HG02870 (cell line): ENCODE data around the gene PLA2G2F.
"Not testable (repeated sequence)": the region's sequence is repeated elsewhere in the genome, so short reads cannot be mapped to it uniquely, and the experiment has no call there.

ENCODE experiments used
- ATAC-seq: cut with Tn5 transposase; IDR thresholded peaks from one replicate; pipeline ENCODE4 v1.9.1; 2021; ENCODE audit warnings: mild to moderate bottlenecking, moderate library complexity; ENCODE audit not compliant: unreplicated experiment

Gene PLA2G2F

DNA sequence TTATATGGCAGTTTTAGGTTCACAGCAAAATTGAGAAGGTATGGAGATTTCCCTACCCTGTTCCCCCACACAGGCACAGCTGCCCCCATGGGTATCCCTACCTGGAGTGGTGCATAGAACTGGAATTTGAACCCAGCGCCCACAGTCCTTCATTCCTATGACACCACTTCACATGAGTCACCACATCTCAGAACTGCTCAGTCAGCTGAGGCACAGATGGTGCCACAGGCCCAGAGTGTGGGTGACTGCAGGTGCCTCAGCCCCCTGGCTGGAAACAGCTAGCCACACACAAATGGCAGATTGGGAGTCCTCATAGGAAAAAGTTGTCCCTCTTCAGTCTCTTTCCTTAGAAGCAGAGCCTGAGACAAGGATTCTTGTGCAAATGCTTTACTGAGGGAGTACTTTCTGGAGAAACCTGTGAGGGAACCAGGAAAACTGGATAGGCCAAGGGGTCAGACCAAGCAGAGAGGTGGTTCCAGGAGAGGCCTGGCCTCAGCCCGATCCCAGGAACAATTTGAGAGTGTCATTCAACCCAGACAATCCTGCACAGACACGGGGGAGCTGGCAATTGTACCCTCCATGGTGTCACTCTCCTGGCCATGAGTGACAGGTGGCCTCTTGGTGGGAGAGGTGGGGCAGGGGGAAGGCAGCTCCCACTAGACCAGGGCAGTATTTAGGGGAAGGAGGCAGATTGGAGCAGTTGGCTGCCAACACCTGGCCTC is 26.7 kb upstream of the PLA2G2F start:
- ATAC-seq = no peak

DNA sequence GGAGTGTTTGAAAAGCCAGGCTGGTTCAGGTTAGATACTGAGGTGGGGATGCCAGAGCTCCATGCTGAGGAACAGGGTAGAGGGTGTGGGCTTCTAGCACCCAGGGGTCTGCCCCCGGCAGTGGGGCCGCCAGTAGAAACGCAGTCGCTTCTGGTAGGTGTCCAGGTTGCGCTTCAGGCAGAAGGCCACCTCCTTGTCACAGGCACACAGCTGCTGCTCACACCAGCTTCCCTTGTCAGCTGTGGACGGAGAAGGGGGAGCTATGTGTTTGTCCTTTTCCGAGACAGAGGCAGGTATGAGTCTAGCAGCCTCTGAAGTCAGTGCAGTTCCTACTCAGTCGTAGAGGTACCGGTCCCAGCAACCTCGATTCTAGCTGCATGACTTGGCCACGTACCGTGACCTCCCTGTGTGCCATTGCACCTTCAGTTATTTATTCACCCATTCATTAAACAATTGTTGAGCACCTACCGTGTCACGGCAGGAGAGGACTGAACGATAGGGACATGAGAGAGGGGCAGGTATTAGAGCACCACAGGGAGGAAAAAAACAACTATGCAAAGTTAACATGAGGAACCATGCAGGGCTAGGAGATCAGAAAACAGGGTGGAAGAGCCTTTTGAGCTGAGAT is 25.0 kb upstream of the PLA2G2F start:
- ATAC-seq = no peak

DNA sequence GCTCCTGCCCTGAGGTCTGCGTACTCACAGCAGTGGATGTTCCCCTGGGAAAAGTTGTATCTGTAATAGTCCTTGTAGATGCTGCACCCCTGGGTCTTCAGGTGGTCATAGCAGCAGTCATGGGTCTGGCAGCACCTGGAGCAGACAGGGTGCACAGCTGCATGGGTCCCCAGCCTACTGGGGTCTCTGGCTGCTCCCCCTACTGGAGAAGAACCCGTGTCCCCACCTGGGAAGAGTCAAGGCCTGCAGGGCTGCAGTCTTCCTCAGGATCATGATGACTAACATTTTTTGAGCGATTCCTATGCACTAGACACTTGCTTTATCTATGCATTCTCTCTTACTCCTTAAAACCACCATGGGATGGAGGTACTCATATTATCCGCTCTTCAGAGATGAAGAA is 23.6 kb upstream of the PLA2G2F start:
- ATAC-seq = no peak

DNA sequence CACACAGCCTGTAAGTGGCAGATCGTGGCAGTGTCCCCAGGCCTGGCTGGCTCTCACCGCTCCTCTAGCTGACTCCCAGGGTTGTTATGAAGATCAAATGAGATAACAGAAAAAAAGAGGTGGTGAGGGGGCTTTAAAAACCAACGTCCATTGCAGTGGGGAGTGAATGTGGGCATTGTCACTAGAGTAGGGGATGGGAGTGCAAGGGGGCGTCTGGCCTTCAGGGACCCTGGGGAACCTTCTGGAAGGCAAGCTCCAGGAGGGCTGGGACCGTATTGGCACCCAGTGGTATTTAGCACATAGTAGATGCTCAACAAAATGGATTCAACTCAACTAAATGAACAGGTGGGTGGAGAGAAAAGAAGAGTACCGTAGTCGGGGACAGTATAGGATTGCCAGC is 23.2 kb upstream of the PLA2G2F start:
- ATAC-seq = no peak

DNA sequence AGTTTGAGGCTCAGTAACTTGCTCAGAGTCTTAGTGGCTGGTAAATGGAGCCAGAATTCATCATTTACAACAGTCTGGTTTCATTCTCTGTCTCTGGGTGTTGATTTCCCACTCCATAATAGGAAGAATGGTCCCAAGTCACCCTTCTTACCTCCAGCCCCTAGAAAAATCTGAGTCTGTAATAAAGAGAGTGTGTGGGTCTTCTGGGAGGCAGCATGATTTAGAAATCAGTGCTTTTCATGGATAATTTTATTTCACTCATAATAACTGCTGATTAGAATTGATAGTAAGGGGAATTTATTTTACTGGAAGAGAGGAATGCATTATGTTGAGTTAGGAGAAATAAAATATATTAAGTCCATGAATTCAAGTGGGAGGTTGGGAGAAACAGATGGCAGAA is 21.9 kb upstream of the PLA2G2F start:
- ATAC-seq = no peak

DNA sequence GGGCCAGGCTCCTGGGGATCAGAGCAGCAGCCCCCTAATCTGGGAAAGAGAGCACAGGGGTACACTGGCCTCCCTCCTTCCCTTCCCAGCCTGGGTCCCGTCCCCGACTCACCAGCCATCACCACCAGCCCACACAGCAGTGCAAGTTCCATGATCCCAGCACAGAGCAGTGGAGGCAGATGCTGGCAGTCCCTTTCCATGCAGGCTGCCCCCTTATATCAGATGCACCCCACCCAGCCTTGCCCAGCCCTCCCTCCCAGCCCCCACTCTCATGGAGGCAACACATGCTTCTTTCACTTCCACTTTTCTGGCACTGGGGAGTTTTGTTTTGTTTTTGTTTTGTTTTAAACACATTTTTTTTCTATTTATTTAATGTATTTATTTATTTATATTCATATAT is 19.8 kb upstream of the PLA2G2F start, which contains the start of gene PLA2G2D:
Gene PLA2G2D (minus strand): TSS at position 190 of the 400 bp plus-strand sequence. CDS start 38 bp downstream, at position 152.
- no peak for ATAC-seq

DNA sequence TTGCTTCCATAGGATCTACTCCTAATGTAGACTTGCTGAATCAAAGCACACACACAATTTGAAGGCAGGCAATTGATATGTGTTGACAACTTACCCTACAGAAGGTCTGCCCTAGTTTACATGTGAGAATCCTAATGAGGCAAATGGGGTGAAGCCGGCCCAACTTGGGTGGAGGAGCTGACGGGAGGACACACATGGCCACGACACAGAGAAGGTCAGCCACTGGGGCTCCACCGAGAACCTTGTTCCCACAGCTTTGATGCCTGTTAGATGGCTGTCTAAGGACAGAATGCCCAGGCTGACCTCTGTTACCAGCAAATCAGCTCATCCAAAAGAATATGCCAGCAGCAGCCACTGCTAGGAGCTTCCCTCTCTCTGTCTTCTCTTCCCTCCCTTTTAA is 18.3 kb upstream of the PLA2G2F start:
- no peak for ATAC-seq

DNA sequence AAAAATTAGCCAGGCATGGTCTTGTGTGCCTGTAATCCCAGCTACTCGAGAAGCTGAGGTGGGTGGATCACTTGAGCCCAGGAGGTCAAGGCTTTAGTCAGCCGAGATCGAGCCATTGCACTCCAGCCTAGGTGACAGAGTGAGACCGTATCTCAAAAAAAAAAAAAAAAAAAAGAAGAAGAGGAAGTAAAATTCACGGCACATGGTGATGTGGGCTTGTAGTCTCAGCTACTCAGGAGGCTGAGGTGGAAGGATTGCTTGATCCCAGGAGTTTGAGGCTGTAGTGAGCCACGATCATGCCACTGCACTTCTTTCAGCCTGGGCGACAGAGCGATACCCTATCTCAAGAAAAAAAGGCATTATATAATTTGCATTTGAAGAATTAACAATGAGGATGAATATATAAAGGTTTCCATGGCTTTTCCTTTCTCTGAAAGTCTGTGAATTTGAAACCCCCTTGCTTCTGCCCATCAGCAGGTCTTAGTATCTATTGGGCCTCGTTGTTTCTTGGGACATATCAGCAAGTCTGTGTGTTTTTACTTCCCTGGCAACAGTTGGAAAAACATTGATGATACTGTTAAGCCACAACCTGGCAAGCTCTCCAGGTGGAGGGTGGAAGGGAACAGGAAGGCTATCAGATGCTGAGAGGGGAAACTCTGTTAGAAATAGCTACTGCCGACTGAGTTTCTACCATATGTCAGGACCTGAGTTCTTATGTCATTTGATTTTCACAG is 15.2 kb upstream of the PLA2G2F start:
- ATAC-seq = no peak

DNA sequence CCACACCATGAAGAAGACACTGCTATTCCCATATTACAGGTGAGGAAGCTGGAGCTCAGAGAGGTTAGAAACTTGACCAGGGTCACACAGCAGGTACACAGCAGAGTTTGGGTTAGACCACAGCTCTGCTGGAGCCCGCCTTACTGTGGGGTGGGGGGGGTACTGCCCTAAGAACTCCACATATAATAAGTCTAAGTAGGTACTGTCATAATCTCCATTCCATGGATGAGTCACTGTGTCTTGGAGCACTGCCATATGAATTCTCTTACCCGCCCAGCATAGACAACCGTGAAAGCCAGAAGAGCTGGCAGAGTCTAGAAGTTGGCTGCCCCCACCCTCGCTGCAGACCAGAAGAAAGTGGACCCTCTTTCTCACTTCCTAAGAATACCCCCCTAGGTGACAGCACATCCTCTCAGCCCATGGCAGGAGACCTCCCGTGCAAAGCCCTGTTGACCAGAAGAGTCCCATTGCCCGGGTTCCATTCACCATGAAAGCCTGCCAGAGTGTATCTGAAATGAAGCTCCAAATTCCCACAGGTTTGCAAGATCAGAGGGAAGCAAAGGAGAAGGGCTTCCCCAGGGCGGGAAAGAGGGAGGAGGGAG is 14.6 kb upstream of the PLA2G2F start:
- ATAC-seq = no peak

DNA sequence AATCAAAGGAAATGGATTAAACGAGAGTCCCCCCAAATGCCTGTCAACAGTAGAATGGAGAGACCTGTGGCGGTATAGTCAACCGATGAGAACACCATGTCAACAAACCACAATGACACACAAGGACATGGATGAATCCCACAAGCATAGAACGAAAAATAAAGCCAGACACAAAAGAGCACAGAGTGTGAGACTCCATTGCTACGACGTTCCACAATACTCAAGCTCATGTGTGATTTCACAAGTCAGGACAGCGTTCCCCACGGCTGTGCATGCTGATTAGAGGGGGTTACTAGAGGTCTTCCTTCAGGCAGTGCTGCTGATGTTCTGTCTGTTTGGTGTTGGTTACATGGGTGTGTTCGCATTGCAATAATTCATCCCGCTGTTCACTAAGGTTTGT is 14.0 kb upstream of the PLA2G2F start:
- no peak for ATAC-seq

DNA sequence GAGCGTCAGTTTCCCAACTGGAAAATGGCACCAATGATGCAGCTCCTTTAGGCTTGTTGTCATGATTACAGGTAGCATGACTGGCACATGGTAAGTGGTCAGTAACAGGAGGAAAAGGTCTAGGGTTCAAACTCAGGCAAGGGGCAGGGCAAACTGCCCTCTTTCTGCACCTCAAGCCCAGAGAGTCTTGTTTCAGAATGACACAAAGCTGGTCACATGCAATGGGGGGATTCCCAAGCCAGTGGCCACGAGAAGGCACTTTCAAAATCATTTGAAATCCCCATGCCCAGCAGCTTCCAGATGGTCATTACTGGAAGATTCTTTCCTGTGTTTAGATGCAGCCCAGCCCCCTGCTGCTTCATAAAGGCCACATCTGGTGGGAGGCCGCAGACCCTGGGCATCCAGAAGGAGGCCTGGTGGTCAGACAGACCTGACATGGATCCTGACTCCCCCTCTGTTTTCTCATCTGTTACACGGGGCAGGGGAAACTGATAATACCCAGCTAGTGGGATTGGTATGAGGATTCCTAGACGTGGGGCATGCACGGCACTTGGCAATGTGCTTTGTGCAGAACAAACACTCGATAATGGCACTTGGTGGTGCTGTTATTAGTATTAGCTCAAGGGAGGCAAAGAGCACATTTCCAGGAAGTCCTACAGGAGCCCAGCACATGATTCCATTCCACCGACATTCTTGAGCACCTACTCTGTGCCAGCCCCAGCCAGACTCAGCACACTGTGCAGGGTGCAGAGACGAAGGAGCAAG is 12.9 kb upstream of the PLA2G2F start:
- peak; percentile 45 for ATAC-seq

DNA sequence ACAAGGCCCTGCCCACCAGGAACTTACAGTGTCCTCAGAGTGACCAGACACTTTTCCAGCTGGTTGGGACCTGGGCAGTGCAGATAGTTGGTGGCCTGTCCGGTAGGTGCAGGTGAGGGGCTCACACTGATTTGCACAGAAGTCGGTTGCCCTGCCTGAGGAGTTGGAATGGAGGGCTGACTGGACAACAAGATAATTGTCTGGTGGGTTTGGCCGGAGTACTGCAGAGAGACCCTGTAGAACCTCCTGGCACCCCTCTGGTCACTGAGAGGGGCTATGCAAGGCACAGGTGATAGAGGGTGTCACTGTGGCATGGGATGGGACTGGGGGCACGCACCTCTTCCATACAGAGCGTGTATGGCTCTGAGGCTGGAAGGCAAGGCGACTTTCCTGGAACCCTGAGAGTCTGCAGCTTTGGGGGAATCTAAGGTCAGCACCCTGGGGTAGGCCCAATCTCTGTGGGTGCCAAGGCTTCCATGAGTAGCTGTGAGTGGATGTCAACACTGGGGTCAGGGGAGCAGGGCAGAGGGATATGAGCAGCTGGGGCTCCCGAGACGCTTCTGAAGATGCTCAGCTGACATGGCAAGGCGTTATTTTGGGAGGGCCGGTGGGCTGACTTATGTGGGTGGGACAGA is 12.2 kb upstream of the PLA2G2F start:
- ATAC-seq = no peak

DNA sequence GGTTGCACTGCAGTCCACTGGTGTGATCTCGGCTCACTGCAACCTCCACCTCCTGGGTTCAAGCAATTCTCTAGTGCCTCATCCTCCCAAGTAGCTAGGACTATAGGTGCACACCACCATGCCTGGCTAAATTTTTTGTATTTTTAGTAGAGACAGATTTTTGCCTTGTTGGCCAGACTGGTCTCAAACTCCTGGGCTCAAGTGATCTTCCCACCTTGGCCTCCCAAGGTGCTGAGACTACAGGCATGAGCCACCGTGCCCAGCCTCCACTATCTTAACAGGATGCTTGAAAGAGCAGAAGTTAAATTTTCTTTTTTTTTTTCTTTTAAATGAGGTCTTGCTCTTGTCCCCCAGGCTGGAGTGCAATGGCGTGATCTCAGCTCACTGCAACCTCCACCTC is 8.6 kb upstream of the PLA2G2F start:
- ATAC-seq = not testable (repeated sequence)

DNA sequence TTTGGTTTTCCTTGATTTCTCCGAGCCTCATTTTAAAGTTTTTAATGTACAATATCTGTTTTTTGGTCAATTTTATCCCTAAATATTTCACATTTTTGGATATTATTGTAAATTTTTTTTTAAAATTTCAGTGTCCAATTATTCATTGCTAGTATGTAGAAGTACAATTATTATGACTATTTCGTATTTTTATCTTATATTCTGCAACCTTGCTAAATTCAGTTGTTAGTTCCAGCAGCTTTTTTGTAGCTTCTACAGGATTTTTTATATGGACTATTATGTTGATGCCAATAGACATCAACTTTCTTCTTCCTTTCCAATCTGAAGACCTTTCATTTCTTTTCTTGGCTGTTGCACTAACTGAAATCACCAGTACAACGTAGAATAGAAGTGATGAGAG is 4.1 kb upstream of the PLA2G2F start:
- ATAC-seq = no peak

DNA sequence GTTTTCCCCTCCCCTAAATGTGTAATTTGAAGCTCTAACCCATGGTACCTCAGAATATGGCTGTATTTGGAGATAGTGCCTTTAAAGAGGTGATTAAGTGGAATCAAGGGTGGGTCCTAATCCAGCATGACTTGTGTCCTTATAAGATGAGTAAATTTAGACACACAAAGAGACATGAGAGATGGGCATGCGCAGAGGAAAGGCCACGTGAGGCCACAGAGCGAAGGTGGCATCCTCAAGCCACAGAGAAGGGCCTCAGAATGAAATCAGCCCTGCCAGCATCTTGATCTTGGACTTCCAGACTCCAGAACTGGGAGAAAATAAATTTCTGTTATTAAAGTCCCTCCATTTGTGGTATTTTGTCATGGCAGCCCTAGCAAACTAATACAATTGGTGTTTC is 2.9 kb upstream of the PLA2G2F start:
- ATAC-seq = no peak

DNA sequence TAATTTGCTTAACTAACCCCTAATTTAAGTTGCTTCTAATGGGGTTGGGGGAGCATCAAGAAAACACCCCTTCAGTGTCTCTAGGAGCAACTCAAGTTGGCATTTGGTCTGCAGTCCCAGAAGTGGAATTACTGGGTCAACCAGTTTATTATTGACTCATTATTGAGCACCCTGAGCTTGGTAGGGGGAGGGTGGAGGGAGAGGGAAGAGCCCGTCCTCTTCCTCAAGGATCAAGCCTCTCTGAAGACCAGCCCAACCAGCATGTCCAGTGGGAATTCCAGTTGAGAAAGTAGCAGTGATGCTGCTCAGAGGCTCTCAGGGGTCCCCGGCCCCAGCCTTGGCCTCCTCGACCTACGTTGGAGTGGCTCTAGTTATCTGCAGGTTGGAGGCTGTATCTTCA is 2.1 kb upstream of the PLA2G2F start:
- ATAC-seq = no peak

DNA sequence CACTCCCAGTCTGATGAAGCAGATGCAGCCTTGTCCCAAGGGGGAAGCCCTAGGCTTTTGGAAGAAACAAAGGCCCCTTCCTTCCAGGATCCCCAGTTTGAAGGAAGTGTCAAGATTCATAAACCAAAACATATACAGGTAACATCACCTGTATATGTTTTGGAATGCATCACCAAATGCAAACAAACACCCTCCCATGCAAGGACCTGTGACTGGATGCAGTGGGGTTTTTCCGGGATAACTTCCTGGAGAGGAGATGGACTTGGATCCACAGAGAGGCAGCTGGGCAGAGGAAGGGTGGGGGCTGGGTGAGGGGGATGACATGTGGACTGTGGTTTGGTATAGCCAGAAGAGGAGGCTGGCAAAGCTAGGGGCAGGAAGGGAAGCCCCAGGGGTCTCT is 1.5 kb upstream of the PLA2G2F start:
- ATAC-seq = no peak

DNA sequence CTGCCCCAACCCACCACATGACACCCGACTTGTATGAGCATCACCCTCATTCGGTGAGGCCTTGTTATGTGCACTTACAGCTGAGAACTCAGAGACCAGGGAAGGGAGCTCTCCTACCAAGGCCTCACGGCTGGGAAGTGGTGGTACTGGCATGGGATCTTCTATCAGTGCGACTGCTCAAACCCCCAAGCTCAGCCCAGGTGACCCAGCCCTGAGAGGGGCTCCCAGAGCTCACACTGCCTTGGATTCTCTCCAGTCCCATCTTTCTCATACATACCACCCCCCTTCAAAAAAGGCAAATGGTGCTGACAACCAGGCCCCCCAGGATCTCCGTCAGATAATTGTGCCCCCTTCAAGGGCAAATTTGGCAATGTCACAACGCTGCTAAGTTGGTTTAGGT is 777 bp upstream of the PLA2G2F start:
- ATAC-seq = no peak

DNA sequence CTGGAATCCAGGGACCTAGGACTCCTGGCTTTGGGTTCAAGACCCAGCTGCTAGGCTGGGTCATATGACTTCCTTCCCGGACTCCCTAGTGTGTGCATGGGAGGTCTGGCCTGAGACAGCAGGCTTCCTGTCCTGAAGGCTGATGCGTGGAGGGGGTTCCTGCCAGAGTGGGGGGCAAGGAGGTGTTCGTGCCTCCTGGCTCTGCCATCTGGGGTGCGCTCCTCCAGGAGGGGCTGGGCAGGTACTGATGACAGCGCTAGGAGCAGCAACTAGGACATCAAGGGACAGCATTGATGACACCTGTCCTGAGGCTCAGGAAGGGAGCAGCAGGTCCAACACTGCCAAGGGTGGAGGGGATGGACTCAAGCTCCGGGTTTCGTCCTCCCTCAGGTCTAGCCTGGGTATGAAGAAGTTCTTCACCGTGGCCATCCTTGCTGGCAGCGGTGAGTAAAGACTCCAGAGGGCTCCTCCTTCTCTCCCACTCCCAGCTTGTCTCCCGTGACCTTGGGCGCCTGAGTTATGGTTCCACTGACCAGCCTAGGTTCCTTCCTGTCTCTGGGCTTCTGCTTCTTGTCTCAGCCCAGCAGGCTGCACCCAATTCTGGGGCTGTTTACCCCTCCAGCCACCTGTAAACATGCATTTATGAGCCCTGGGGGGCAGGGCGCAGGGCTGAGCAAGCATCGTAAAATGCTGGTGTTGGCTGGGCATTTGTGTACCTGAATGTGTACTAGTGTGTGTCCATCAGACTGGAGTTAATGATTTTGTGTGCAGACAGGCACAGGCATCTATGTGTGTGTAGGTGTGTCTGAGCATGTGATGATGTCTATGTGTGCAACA is 871 bp downstream of the PLA2G2F start:
- no peak for ATAC-seq

DNA sequence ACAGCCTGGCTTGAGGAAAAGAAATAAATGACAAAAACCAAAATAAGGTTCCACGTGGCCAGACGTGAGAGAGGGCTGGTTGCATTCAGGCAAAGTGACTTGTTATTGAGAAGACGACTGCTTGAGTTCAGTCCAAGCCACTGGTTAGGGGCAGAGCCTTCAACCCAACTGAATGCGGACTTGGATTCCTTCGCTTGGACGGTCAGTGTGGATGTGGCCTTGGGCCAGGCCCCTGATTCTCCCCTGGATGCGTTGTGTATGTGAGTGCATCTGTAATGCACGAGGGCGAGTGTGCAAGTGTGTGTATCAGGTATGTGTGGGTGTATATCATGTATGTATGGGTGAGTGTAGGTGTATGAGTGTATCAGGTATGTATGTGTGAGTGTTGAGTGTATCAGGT is 1.9 kb downstream of the PLA2G2F start:
- ATAC-seq = no peak
